Activated naive CD4-positive, alpha-beta T cell treated with Interleukin-2 at 50 U/mL for 16 hours (primary cell): ENCODE results near the gene ORM2.

Experiments
- DNase-seq: peaks from one replicate; pipeline ENCODE4 v3.0.0-alpha.2; 2020

The ORM2 gene

DNA sequence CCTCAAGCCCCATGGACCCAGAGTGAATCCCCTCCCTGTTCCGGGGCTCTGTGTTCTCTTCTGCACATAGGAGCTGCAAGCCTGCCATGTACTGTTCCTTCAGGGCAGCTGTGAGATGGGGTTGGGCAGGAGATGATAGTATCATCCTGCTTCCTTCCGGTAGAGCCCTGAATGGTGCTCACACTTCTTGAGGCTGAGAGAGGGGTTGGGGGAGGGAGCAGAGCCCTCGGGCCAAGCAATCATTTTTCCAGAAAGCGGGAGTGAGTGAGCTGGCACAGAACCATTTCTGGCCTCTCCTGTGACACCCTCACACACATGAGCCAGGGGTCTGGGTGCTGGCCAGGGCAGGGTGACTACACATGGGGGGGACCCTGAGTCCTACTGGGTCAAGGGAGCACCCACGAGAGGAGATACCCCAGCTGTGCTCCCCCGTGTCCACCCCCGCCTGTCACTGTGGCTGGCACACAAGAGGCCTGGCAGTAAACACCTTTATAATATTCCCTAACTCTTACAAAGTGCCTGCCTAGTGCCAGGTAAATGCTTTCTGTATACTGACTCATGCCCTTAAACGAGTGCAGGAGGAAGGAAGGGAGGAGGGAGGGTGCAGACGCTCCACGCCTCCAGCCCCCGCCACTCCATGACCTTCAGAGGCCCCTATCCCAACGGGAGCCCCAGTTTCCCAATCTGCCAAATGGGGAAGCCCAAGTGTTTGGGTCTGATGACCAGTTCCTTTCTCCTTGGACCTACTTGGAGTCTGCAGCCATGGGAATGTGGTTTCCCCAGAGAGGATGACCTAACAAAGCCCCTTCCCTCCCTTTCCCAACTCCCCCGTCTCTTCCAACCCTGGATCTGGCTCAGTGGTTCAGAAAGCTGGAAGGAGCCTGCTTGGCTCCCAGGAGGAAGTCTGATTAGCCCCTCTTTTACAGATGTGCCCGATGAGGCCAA, 42.6 kb downstream of the ORM2 start:
- DNase-seq: peak; percentile 37

DNA sequence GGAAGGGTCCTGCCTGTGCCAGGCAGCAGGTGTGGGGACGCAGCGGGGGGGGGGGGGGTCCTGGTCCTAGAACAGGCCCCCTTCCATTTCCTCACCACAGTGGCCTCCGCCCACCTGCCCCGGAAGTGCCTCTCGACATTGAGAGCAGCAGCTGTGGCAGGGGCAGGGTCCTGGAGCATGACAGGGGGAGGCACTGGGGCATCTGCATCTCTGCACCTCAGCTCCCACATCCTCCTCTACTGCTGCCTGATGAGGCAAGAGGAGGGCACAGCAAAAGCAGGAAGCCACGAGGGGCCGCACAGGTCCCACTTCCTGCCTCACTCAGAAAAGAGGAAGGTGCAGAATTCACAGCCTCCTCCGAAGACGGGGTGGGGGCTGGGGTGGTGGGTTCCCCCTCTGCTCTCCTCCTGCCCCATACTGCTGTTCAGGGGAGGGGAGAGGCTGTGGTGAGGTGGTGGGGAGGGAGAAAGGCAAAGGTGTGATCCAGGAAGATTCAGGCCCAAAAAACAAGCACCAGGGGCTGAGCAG, 43.3 kb downstream of the ORM2 start:
- DNase-seq: peak; percentile 76

DNA sequence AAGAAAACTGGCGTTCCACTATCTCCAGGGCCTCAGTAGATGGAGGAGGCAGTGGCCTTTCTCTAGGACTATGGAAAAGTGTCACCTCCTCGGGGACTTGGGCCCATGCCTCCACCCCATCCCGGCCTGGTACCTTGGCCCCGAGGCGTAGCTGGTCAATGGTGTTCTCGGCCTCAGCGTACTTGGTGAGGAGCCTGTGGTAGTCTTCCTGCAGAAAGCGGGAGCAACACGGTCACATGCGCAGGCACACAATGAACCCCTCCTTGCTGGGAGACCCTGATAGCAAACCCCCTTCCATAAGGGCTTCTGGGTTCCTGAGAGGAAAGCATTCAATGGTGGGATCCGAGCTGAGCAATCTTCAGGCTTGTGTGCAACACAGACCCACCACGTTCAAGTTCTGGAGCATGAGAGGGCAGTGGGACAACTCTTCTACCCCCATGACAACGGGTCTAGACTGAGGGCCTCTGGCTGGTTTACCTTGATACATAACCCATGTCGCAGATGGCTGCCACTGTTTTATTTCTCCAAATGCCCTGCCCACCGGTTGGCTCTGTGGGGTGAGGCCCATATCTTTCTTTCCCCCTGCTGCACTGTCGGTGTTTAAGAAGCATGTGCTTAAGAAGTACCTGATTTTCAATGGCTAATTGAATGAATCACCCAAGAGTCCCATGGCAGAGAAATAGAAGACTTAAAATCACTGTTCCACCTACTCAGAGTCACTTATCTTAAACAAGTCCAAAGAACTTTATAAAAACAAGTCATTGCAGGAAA, 44.5 kb downstream of the ORM2 start:
- DNase-seq: no peak

DNA sequence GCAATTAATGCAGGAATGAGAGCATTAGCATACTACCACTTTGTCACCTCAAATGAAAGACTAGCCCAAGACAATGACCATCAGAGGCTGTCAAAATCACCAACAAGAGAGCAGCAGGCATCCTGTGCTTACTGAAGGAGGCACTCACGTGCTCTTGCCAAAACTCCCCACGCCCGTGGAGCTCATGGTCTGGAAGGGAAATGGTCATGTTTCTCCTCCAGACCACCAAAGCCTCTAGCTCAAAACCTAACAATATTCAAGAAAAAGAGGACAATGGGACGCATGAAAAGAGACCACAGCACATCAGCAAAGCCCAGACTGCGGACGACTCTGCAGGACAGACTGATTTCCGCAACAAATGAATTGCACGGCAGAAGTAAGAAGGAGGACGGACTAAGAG, 45.3 kb downstream of the ORM2 start:
- DNase-seq: no peak

DNA sequence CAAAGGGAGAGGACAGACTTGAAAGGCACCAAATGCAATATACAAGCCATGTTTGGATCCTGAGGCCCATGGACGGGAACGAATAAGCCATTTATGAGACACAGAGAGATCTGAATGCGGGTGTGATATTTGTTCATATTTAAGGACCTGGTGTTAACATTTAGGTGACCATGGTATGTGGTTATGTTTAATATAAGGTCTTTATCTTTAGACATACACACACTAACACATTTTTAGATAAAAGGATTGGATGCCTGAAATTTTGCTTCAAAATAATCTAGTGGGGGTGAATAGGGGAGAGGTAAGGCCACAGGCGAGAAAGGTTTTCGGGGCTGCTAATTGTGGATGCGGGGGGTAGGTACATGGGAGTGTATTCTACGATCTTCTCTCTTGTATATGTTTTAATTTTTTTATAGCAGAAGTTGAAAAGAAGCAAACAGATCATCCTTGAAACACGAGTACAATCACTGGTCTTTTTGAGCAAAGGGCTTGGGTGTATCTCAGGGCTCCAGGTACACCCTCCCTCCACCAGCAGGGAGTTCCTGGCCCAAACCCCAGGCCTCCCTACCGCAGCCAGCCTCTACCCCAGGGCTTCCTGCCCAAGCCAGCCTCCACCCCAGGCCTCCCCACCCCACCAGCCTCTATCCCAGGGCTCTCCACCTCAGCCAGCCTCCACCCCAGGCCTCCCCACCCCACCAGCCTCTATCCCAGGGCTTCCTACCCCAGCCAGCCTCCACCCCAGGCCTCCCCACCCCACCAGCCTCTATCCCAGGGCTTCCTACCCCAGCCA, 45.9 kb downstream of the ORM2 start:
- no peak for DNase-seq

DNA sequence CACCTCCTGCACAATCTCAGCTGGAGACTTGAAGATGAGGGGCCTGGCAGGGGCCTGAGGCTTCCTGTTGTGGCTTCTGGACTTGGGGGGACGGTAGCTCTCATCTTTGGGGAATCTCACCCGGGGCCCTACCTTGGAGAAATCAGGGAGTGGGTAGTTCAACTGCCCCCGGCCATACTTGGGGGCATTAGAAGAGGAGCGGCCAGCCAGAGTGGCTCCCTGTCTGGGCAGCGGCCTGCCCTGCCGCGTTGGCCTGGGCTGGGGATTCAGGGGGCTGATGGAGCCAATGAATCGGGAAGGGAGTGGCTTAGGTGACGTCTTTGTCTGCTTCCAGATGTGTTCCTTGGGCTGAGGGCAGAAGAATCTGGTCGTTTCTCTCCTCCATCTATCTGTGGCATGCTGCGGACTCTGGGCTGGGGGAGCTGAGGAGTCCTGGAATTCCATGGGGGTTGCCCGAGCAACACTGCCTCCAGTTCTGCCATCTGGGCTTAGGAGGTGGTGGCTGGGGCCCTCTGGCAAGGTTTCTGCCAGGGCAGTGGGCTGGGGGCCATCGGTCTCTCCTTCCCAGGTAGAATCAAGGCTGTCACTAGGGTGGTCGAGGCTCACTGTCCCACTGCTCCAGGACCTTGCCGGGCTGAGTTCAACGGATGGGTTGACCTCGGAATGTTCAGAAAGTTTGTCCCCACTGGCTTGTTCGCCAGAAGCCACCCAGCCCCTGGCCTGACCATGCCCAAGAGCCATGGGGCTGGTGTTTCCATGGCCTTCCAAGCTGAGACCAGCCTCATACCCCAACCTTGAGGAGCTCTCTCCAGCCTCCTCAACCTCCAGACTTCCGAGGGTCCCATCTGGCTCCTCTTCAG, 47.1 kb downstream of the ORM2 start:
- no peak for DNase-seq

DNA sequence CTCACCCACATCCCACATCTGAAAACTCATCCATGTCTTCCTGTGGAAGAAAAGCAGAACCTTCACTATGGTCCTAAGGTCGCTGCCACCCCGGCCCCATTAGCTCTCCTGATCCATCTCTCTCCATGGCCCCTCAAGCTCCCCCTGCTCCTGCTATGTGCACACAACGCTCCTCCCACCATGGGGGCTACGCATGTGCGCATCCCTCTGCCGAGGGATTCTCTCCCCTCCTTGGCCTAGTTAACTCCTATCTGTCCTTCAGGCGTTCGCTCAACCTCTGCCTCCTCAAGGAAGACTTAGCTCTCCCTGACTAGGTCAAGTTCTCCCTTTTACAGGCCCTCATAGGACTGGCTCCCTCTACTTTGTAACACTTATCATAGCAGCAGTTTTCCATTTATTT, 48.3 kb downstream of the ORM2 start:
- no peak for DNase-seq

DNA sequence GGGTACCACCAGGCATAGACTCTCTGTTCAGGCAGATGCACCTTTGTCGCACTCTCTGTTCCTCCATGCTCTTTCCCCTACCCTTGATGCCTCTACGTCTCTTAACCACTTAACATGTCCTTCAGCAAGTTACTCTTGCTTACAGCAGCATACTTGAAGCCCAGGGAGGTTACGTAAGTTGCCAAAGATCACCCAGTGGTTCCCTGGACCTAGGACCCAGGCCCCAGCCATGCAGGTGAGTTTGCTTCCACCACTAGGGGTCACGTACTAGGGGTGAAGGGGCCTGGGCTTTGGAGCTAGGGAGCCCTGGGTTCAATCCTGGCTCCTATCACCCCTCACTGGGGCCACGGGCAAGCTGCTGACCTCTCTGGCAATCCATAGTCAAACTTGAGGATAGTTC, 49.2 kb downstream of the ORM2 start:
- no peak for DNase-seq
